Cardiac septum (tissue), 1 donor: Measurements from ENCODE around the gene CTSL. TPM values are rescaled to one million over a fixed set of nuclear protein-coding genes. Genes with fewer than 3 reads are reported as not detected.

Experiments used
- total RNA-seq: library from RNA; stranded (reverse); fragmentation: NEBNext Ultra II Directional; extraction: Animal tissue kit (Norgen Biotek cat#: 25700); gene quantifications from one replicate; pipeline ENCODE4 v1.2.1, GENCODE V29; 2021
- donor health status: DM: no; HTN: no; CAD: no.

CTSL gene
- total RNA-seq, 1 donor from 2014 or later, result 116 TPM

Other genes with a start within 250 kb of the CTSL start
- gene DAPK1, start 228.3 kb upstream of the CTSL start, total RNA-seq, result 2.9 TPM
- not detected for gene SPATA31E1, start 156.8 kb downstream of the CTSL start, total RNA-seq
- not detected for gene SPATA31C1, start 191.8 kb downstream of the CTSL start, total RNA-seq
- gene CDK20, start 248.4 kb downstream of the CTSL start, total RNA-seq, result 1.8 TPM